GM21390 (cell line): Measurements from ENCODE around the gene PCGF3.
A peak's percentile ranks its signal among the peaks of the same experiment; 100 is the strongest.

Experiments used
- ATAC-seq: cut with Tn5 transposase; IDR thresholded peaks from one replicate; pipeline ENCODE4 v1.9.1; 2021; ENCODE audit not compliant: unreplicated experiment

The PCGF3 gene, protein sequence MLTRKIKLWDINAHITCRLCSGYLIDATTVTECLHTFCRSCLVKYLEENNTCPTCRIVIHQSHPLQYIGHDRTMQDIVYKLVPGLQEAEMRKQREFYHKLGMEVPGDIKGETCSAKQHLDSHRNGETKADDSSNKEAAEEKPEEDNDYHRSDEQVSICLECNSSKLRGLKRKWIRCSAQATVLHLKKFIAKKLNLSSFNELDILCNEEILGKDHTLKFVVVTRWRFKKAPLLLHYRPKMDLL

DNA sequence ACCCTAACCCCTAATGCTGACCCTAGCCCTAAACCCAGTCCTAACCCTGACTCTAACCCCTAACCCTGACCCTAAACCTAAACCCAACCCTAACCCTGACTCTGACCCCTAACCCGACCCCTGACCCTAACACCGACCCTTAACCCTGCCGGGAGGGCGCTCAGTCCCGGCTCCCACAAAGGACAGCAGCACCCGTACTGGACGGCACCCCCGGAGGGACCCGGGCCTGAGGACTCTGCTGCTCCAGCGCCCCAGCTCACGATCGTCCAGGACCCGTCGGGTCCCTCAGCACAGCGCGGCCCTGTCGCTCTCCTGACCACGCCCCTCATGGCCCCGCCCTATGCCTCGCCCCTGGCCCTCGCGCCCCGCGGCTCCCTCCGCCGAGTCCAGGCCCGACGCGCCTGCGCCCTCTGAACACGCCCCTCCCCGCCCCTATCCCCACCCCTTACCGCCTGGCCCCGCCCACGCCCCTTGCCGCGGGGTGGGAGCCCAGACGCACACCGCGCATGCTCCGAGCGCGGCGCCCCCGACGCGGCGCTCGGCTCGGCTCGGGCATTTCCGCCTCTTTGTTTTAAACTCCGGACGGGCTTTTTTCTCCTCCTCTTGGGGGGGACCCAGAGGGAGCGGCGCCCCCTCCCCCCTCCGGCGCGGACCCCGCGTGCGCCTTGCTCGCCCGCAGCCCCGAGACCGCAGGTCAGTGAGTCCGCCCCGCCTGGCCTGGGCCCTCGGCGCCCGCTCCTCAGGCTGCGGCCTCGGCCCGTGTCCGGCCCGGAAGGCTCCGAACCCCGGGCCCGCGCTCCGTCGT is at the start of gene PCGF3:
Gene PCGF3 (plus strand): TSS at position 555 of the 805 bp plus-strand sequence. CDS start 27,849 bp downstream, outside the sequence.
- peak; percentile 88 for ATAC-seq

DNA sequence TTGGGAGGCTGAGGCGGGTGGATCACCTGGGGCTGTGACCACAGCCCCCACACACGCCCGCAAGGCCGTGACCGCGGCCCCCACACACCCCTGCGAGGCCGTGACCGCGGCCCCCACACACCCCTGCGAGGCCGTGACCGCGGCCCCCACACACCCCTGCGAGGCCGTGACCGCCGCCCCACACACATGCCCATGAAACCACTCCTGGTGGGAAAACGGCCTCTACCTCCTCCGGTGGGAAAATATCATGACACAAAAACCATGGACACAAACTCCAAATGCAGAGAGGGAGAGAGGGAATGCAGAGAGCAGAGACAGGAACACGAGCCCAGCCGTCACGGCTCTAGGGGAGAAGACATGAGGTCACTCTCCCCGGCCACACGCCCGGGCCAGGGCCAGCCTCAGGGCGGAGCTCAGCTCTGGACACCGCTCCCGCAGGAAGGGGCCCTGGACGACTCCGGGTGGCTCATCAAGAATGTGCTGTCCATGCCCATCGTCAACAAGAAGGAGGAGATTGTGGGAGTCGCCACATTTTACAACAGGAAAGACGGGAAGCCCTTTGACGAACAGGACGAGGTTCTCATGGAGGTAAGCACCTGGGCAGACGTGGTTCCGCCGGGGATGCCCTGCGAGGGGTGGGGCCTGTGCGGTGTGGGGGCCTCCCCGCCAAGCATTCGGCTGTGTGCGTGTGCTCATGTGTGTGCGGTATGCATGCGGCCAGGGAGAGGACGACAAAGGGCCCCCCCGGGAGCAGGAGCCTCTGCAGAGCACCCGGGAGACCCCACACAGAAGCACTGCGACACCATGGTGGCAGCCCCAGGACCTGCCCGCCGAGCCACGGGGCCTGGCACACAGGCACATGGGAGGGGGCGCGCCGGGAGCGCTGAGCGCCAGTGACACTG is 48.9 kb upstream of the PCGF3 start:
- no peak for ATAC-seq

DNA sequence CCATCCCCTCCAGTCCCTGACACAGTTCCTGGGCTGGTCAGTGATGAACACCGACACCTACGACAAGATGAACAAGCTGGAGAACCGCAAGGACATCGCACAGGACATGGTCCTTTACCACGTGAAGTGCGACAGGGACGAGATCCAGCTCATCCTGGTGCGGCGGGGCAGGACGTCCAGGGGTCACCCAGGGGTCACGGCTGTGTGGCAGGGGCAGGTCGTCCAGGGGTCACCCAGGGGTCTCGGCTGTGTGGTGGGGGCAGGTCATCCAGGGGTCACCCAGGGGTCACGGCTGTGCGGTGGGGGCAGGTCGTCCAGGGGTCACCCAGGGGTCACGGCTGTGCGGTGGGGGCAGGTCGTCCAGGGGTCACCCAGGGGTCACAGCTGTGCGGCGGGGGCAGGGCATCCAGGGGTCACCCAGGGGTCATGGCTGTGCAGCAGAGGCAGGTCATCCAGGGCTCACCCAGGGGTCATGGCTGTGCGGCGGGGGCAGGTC is 48.2 kb upstream of the PCGF3 start:
- no peak for ATAC-seq

DNA sequence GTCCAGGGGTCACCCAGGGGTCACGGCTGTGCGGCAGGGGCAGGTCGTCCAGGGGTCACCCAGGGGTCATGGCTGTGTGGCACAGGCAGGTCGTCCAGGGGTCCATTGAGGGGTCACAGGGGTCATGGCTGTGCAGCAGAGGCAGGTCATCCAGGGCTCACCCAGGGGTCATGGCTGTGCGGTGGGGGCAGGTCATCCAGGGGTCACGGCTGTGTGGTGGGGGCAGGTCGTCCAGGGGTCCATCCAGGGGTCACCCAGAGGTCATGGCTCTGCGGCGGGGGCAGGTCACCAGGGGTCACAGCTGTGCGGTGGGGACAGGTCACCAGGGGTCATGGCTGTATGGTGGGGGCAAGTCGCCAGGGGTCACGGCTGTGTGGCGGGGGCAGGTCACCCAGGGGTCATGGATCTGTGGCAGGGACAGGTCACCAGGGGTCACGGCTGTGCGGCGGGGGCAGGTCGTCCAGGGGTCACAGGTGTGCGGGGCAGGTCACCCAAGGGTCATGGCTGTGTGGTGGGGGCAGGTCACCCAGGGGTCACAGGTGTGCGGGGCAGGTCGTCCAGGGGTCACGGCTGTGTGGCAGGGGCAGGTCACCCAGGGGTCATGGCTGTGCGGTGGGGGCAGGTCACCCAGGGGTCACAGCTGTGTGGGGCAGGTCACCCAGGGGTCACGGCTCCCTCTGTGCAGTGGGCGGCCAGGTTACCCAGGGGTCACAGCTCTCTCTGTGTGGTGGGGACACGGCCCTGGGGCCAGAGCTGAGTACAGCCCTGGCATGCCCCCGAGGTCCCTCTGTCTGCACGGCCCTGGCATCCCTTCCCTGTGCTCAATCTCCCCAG is 47.6 kb upstream of the PCGF3 start:
- ATAC-seq = no peak

DNA sequence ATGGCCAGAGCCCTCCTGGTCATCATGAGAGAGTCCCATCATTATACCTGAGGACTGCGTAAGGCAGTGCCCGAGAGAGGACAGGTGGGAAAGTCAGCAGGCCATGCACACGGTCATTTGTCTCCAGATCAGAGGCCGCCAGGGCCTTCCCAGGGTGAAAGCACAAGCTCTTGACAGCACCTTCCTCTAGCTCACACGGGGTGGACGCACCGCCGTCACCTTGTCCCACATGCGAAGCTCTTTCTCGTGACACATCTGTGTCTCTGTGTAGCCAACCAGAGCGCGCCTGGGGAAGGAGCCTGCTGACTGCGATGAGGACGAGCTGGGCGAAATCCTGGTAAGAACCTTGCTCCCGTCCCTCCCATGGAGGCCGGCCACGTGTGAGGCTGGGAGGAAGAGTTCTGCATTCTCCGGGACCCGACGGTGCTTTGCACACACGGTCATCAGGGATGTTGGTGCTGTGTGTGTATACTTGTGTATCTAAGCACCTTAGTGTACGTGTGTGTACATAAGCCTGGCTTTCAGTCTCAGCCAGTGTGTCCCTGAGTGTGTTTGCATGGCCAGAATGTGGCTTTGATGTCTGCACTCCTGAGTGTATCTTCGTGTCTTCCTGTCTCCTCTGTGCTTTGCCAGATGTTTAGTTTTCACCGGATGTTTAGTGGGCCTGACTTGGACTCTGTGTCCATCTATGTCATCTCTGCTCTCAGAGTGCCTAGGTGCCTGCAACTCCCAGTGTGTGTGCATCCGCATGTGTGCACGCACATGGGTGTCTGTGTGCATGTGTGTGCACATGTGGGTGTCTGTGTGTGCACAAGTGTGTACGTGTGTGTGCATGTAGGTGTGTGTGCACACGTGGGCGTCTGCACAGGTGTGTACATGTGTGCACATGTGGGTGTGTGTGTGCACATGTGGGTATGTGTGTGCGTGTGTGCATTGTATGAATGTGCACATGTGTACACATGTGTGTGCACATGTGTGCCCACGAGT is 46.7 kb upstream of the PCGF3 start:
- ATAC-seq = no peak

DNA sequence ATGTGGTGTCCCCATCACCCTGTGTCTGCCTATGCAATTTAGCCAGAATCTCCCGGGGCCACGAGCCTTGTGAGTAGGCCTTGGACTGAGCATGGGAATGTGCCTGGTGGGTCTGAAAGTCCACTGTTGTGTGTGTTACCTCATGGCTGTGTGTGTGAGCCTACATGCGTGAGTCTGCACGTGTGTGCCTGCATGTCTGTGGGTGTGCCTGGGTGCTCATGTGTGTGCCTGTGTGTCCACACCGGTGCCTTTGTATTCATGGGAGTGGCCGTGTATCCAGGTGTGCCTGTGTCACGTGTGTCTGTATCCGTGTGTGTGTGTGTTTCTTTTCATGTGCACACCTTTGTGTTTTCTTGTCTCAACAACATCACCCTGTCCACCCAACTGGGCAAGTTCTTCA is 45.8 kb upstream of the PCGF3 start:
- ATAC-seq = no peak

DNA sequence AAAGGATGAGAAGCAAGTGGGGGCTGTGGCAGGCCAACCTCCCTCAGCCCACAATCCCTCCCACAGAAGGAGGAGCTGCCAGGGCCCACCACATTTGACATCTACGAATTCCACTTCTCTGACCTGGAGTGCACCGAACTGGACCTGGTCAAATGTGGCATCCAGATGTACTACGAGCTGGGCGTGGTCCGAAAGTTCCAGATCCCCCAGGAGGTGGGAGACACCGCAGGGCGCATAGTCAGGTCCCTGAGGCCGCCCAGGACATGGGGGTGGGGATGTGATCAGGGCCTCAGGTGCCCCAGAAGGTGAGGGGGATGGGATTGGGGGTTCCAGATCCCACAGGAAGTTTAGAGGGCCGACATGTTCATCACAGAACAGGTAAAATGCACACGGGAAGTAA is 45.2 kb upstream of the PCGF3 start:
- ATAC-seq = no peak

DNA sequence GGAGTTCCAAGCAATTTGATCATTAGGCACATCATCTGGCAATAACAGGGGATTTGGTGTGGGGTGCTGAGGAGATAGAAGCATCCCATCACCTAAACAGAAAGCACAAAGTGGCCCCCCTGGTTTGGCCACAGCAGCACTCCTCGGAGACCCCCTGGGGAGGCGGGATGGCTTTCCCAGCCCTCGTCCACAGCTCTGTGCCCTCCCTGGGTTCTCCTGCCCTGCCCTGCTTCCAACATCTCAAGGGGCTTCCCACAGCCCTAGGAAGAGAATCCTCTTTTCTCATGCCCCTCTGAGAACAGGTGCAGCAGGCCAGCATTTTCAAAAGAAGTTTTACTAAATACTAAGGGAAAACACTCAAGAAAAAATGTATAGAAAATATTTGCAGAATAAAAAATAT is 44.4 kb upstream of the PCGF3 start:
- no peak for ATAC-seq

DNA sequence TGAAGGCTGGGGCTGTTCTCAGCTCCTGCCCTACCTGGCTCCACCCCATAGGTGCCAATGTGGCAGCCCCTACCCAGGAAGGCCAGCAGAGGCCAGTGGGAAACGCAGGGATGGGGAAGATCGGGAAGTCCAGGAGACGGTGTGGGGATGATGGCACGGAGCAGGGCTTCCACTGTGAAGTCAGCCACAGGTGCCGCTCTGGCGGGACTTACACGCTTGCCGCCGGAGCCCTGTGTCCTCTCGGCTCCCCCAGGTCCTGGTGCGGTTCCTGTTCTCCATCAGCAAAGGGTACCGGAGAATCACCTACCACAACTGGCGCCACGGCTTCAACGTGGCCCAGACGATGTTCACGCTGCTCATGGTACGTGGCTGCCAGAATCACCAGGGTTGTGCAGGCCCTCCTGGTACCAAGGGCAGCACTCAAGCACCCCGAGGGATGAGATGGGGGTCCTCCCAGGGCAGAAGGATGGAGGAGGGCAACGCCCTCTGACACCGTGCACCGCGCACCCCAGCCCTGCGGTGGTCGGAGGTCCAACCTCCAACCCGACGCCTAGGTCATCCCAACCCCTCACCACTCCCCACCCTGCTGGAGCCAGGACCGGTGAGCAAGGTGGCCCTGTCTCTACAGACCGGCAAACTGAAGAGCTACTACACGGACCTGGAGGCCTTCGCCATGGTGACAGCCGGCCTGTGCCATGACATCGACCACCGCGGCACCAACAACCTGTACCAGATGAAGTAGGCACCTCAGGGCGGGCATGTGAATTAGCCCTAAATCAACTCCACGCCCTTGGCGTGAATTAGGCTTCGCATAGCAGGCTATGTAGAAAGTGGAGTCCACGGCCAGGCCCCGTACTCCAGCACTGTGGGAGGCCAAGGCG is 43.5 kb upstream of the PCGF3 start:
- ATAC-seq = no peak

DNA sequence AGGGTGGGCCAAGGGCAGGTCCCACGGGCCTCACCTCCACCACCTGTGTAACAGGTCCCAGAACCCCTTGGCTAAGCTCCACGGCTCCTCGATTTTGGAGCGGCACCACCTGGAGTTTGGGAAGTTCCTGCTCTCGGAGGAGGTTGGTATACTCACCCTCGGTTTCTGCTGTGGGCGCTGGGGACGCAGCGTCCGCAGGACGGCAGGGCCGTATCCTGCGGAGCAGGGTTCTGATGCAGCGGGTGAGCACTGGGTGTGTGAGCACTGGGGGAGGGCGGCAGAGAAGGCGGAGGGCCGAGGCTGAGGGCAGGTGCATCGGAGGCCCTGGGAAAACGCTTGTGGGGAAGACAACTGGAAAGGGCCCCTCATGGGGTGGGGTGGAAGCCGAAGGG is 42.6 kb upstream of the PCGF3 start:
- ATAC-seq = peak; percentile 8

DNA sequence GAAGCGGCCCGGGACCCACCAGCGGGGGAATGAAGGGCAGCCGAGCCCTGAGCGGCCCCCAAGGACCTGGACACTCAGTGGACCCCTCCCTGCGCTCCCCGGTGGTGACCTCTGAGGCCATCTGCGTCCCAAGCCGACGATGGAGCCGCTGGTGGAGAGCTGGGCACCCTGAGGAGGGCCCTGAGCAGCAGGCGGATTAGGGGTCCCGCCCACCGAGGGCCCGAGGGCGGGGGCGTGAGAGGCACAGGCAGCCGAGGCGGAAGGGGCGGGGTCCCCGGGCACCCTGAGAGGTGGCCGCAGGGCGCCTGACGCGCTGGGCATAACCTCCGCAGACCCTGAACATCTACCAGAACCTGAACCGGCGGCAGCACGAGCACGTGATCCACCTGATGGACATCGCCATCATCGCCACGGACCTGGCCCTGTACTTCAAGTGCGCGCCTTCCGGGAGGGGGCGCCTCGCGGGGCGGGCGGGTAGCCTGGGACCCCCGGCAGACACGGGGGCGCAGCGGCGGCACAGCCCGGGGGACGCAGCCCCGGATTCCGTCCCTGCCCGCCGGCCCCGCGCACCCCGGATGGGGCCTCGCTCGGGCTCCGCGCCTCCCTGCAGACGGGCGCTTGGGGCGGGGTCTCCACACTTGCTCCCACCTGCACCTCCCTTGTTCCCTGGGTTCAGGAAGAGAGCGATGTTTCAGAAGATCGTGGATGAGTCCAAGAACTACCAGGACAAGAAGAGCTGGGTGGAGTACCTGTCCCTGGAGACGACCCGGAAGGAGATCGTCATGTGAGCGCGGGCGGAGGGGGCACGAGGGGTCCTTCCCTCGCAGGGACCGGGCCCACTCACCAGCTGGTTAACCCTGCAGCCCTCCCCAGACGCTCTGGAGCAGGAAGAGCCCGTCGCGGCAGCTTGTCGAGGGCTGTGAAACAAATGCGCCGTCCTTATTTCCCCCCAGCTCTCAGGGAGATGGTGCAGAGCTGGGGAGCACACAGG is 41.9 kb upstream of the PCGF3 start:
- peak; percentile 79 for ATAC-seq

DNA sequence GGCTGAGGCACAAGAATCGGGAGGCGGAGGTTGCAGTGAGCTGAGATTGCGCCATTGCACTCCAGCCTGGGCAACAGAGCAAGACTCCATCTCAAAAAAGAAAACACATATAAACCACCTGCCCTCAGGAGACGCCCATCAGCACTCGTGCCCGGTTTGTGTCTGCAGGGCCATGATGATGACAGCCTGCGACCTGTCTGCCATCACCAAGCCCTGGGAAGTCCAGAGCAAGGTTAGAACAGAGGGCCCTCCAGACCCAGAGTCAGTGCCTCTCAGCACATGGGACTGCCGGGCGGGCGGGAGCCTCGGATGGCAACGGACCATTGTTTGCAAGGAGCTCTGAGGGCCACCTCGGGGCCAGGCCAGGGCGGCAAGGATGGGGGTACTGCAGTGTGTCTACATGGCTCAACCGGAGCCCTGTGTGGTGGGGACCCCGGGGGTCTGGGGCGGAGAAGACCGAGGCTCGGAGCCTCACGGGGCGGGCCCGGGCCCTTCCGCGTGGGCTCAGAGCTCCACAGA is 40.9 kb upstream of the PCGF3 start:
- no peak for ATAC-seq

DNA sequence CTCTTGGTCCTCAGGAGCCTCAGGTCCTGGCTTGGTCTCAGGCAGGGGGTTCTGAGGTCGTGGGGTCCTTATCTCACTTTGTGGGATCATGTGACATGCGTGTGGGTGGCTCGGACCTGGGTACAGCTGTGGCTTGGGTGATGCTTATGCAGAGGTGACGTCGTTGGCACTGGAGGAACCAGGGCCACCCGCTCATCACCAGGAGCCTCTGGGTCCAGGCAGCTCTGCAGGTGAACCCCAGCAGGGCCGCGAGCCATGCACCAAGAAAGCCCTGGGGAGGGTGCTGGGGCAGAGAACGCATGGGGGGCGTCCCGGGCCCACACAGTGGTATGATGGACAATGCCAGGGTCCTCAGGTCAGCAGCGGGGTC is 40.3 kb upstream of the PCGF3 start:
- ATAC-seq = no peak

DNA sequence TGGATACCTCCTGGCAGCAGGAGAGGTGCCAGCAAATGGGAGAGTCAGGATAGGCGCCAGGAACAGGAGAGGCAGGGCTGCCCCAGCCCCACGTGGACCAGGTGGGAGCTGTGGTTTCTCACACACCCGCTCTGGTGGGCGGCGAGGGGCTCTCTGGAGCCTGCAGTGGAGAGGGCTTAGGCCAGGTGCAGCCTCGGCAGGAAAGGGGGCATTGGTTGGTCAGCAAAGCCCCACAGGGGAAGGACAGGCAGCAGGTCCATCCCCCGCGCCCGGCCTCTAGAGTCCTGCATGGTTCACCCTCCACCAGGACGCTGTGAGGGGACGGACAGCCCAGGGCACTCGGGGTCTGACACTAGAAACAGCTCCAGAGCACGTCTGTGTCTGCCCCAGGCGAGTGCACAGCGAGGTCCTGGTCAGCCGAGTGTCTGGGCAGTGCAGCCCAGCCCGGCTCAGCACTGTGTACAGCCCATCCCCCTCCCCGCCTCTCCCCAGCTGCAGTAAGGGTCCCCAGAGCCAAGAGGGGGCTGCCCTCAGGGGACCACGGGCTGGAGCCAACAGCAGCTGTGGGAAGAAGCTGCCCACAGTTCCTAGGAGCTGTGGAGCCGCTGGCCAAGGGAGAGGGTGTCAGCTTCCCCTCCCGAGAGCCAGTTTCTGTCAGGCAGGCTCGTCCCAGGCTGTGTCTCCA is 39.7 kb upstream of the PCGF3 start:
- no peak for ATAC-seq

DNA sequence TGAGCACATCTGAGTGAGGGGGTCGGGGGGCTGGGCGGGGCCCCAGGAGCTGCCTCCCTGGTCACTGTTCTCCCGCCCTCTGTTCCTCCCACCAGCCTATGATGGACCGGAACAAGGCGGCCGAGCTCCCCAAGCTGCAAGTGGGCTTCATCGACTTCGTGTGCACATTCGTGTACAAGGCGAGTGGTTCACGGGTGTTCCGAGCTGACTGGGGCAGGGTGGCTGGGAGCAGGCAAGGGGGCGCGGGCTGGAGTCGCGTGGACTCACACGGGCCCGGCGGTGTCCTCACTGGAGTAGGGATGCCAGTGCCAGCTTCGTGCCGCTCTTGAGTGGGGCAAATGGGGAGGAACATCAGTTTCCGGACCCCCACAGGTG is 39.2 kb upstream of the PCGF3 start:
- ATAC-seq = no peak

DNA sequence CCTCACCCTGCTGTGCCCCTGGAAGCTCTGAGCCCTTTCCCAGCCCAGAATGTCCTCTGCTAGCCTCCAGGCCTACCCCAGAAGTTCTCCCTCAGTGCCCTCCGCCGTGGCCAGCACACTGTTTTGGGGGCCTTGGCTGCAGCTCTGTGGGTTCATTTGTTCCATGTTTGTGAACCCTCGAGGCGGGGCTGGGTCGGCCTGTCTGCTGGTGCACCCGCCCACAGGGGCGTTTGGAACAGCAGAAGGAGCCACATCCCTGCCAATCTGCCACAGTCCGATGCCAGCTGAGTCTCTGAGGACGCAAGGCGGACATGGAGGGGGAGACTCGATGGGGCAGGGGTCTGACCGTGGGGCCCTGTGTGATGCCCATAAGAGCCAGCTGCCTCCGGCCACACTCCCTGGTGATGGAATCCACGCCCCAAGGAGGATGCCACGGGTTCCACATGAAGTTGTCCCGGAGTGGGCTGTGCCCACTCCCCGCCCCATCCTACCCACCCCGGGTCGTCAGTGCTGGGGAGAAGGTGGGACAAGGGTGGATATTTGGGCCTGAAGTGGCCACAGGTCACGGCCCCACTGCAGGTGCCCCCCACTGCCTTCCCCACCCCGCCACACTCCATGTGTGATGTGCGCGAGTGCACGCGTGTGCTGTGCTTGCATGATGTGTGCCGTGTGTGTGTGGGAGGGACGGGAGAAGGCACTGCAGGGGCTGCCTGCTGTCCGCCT is 38.6 kb upstream of the PCGF3 start:
- no peak for ATAC-seq
